HAP-1 (cell line): ENCODE data around the gene ZNF70.
A peak's percentile ranks its signal among the peaks of the same experiment; 100 is the strongest.

Source experiments
- DNase-seq, 2 experiments: peaks; one replicate each; pipeline ENCODE4 v3.0.0-alpha.2; 2016 to 2020; ENCODE audit warnings: low spot score in 2 of 2
- H3K27me3 ChIP-seq: fragments of 250-450 bp; sonication (Bioruptor Pico); 2 replicates; pipeline ENCODE4 v1.5.1; 2020; ENCODE audit warnings: low read depth, mild to moderate bottlenecking, moderate library complexity
- H3K36me3 ChIP-seq: fragments of 250-450 bp; sonication (Bioruptor Pico); replicated peaks from 2 replicates; pipeline ENCODE4 v1.5.1; 2020; ENCODE audit warnings: mild to moderate bottlenecking
- H3K4me1 ChIP-seq: fragments of 250-450 bp; sonication (Bioruptor Pico); 2 replicates; pipeline ENCODE4 v1.5.1; 2020; ENCODE audit warnings: mild to moderate bottlenecking
- H3K4me3 ChIP-seq: fragments of 250-450 bp; sonication (Bioruptor Pico); 2 replicates; pipeline ENCODE4 v1.5.1; 2020; ENCODE audit warnings: mild to moderate bottlenecking, moderate library complexity
- H3K9me3 ChIP-seq: fragments of 250-450 bp; sonication (Bioruptor Pico); 2 replicates; pipeline ENCODE4 v1.5.1; 2020; ENCODE audit warnings: mild to moderate bottlenecking, moderate library complexity
- in situ Hi-C: fragments of 300-500 bp; cut with MboI; formaldehyde crosslinking; loops from 3 replicates; pipeline ENCODE4 v1.14.3; 2020; ENCODE audit warnings: low sequenced_read_pairs, inconsistent platforms, mixed read lengths

Gene ZNF70

DNA sequence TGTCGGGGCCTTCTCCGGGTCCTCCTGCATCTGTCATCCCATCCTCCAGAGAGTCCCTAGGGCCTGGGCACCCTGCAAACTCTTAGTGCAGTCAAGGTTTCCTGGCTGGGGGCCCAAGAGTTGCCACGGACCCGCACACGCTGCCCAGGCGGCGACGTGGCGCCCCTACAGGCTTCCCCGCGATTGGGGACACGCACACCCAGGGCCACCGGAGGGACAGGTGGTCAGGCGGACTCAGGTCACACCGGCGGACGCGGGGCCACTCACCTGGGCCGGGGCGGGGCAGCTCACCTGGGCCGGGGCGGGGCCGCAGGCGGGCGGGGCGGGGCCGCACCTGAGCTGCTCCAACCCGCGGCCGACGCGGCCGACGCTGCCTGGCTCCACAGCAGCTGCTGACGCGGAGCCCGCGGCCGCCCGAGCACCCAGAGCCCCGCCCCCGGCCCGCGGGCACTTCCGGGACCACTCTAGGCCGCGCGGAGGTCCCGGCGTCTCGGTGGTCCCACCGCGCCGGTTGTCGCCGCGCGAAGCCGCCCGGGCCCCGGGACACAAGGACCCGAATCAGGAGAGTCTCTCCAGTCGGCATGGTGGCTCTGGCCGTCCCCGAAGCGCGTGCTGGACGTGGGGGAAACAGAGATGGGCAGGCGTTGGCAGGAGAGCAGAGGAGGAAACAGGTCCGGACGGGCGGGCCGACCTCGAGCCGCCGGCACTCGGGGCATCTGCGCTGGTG lies at the start of gene ZNF70:
ZNF70 (minus strand) TSS at position 399 of the 727 bp plus-strand sequence. CDS start 5,972 bp downstream, outside the sequence.
- Histone ChIP-seq H3K27me3 (no peaks in the 10 kb centered on the region), H3K9me3 (no peaks in the 10 kb centered on the region), H3K4me1 (peaks cover 23% of the 10 kb centered on the region), H3K4me3 (peak within 1 kb of the TSS; percentile 73), H3K36me3 (no peaks in the 10 kb centered on the region)
- in situ Hi-C loops, result no loop called here
- DNase-seq, result peak; percentile 79 to 88

DNA sequence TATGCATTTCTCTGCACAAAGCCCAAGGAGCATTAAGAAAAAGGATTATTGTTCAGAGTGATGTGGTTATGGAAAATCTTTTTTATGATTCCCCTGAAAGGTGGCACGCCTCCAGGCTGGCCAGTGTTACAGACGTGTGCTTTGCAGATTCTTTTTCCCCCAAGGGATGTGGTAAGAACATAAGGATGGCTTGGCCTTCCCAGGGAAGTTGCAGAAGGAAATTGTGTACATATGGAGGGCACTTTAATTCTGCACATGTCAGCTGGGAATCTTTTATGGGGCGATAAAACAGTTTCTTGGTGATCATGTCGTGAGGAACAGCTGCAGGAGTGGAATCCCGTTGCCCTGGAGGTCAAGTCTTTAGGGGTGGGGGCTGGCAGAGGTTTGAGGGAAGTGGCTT lies 45.5 kb upstream of the ZNF70 start:
- Histone ChIP-seq H3K36me3 (peaks cover 60% of the 10 kb centered on the region), H3K27me3 (no peaks in the 10 kb centered on the region), H3K4me3 (no peak overlapping the region)

DNA sequence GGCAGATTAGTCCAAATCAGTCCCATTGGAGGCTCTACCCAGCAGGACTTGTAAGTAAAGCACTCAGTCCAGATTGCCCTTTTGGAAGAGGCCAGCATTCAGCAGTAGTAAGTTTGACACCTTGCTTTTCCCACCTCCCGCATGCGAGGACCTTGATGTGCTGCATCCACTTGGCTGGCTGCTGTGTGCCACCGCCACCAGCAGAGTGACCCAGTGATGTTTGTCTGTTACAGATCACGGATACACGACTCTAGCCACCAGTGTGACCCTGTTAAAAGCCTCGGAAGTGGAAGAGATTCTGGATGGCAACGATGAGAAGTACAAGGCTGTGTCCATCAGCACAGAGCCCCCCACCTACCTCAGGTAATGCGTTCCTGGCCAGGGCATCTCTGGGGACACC lies 42.4 kb upstream of the ZNF70 start:
- DNase-seq, result no peak
- peaks cover 59% of the 10 kb centered on the region for H3K36me3 ChIP-seq
- H3K4me1 ChIP-seq, result peaks cover 14% of the 10 kb centered on the region
- H3K9me3 ChIP-seq, result no peaks in the 10 kb centered on the region
- H3K27me3 ChIP-seq, result no peaks in the 10 kb centered on the region
- in situ Hi-C loops, result no loop called here
- H3K4me3 ChIP-seq, result no peak overlapping the region

More for the DNA sequence above, 45.5 kb upstream of the ZNF70 start:
- no peaks in the 10 kb centered on the region for H3K9me3 ChIP-seq
- peak; percentile 62 to 65 for DNase-seq
- H3K4me1 ChIP-seq, result peaks cover 8% of the 10 kb centered on the region
- in situ Hi-C loops, result no loop called here

DNA sequence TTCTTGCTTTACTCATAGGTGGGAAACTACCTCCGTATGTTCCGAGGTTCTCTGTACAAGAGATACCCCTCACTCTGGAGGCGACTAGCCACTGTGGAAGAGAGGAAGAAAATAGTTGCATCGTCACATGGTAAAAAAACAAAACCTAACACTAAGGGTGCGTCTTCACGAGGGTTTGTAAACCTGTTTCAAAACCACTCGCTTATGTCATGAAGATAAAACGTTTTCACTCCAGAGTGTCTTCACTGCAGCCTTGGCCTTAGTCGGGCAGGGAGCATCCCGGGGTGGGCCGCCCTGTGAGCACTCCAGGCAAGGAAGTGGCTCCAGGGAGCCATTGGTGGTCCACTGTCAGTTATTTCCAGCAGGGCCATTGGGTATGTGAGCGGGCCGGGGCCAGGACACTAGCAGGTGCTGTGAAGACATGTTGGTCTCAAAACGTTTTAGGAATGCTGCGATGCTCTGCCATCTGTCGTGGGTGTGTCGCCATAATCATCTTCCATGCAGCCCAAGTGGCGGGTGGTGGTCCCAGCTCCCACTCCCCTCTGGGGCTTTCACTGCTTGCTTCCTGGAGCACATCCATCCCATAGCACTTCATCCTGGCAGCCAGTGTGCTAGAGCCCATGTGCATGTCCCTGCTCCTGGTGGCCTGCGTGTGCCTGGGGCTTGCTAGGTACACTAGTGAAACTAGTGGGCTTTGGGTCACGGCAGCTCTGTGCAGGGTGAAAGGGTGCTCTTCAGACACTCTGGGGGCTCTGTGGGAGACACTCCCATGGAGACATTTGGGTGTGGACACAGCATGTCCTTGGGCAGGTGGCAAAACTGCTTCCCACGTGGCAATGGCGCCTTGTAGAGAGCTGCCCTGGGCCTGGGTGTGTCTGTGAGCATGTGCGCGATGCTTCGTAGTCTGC lies 41.1 kb upstream of the ZNF70 start:
- Histone ChIP-seq H3K4me1 (peaks cover 22% of the 10 kb centered on the region), H3K27me3 (no peaks in the 10 kb centered on the region), H3K4me3 (no peak overlapping the region), H3K36me3 (peaks cover 54% of the 10 kb centered on the region), H3K9me3 (no peaks in the 10 kb centered on the region)
- DNase-seq, result no peak
- in situ Hi-C loops, result no loop called here

DNA sequence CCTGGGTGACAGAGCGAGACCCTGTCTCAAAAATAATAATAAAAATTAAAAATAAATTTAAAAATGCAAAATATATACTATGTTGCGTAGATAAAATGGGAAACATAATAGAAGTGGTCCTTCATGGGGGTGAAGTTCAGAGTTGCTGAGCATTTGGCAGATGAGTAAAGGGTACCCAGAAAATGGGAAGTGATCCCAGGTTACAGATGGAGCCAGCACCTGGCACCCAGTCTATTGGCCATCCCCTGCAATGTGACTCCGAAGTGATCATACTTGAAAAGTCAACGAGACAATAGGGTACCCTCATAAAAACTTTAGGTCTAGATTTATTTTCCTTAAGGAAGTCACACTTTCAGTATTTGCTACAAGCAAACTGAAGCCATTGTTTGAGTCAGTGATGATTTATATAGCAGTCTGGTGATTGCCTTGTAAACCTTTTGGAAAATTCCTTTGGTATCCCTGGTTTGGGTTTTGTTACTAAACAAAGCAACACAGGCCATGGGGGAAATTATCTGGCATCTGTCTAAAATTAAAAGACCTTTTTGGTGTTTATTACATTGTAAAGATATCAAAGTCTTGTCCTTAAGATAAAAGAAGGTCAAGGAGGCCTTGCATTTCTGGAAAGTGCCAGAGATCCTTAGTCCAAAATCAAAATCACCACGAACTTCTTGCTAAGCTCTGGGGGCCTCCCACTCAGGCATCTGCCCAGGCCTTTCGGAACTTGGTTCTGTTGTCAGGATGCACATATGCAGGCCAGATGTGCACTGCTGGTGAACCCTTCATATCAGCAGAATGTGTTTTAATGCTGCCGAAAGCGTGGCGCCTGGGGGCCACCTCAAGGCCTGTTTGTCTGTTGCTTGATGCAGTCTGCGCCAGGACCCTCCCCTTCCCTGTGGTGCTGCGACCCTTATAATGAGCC lies 40.2 kb upstream of the ZNF70 start:
- no peak overlapping the region for H3K4me3 ChIP-seq
- no peak for DNase-seq
- H3K4me1 ChIP-seq, result peaks cover 21% of the 10 kb centered on the region
- H3K36me3 ChIP-seq, result peaks cover 56% of the 10 kb centered on the region
- no peaks in the 10 kb centered on the region for H3K9me3 ChIP-seq
- in situ Hi-C loops, result no loop called here
- H3K27me3 ChIP-seq, result no peaks in the 10 kb centered on the region

DNA sequence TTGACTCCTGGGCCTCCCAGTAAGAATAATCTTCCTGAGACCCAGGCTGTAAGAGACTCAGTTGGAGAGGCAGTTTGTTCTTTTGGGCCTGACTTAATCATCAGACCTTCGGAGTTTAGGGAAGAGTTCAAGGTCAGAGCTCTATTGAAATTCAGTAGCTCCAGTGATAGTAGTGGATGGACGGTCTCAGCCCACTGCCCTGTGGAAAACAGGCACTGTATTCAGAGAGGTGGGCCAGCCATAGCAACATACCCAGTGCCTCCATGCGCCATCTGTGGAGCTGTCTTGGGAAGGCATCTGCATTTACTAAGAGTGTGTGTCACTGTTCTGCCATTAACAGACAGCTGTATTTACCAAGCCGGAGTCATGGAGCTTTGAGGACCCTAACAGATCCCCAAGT lies 38.7 kb upstream of the ZNF70 start:
- Histone ChIP-seq H3K4me3 (no peak overlapping the region), H3K4me1 (peaks cover 18% of the 10 kb centered on the region)

DNA sequence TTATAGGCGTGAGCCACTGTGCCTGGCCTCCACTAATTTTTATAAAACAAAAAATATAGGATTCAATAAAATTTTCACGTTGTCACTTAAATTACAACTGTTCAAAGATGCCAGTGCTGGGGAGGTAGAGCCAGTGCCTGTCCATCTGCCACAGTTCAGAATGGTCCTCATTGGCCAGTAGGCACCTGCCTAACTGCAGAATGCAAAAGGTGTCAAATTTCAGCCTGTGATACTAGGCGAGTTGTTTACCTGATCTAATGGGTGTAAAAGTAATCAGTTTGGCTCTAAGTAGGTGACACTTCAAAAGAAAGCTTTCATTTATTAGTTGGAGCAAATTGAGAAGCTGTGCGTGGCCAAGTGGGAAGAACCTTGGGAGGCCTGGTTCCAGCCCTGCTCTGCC lies 38.2 kb upstream of the ZNF70 start:
- Histone ChIP-seq H3K9me3 (no peaks in the 10 kb centered on the region), H3K4me3 (no peak overlapping the region), H3K27me3 (no peaks in the 10 kb centered on the region), H3K36me3 (peaks cover 44% of the 10 kb centered on the region), H3K4me1 (peaks cover 18% of the 10 kb centered on the region)
- in situ Hi-C loops, result no loop called here
- no peak for DNase-seq

More for the DNA sequence above, 38.7 kb upstream of the ZNF70 start:
- DNase-seq, result no peak
- H3K36me3 ChIP-seq, result peaks cover 49% of the 10 kb centered on the region
- in situ Hi-C loops, result no loop called here
- H3K9me3 ChIP-seq, result no peaks in the 10 kb centered on the region
- no peaks in the 10 kb centered on the region for H3K27me3 ChIP-seq

DNA sequence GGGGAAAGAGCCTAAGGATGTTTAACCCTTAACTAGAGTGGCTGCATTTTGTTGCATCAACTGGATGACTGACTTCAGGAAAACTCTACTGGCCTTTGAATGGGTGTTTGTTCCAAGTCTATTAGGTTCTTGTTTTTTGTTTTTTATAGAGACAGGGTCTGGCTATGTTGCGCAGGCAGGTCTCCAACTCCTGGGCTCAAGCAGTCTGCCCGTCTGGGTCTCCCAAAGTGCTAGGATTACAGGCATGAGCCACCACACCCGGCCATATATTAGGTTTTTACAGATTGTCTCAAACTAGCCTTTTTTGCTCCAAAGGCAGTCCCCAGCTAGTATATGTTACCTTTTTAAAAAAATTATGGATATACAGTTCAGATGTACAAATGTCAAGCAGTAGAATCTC lies 37.0 kb upstream of the ZNF70 start:
- Histone ChIP-seq H3K4me3 (peak overlapping the region; percentile 97), H3K27me3 (no peaks in the 10 kb centered on the region), H3K36me3 (peaks cover 35% of the 10 kb centered on the region), H3K9me3 (no peaks in the 10 kb centered on the region), H3K4me1 (peaks cover 18% of the 10 kb centered on the region)
- in situ Hi-C loops, result no loop called here
- DNase-seq, result no peak

DNA sequence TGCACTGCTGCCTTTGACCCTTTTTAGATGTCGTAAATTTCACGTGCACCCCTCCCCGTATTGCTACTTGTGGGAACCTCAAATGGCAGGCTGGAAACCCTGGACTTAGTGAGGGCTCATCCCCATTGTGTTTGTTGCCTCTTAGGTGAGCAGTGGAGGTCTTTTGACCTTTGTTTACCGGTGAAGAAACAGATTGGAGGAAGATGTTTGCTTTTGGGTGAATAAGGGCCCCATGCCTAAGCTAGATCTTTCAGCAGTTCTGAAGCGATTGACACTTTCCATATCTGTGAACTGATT lies 36.6 kb upstream of the ZNF70 start:
- Histone ChIP-seq H3K9me3 (no peaks in the 10 kb centered on the region), H3K27me3 (no peaks in the 10 kb centered on the region), H3K4me3 (peak overlapping the region; percentile 97), H3K4me1 (peaks cover 18% of the 10 kb centered on the region), H3K36me3 (peaks cover 31% of the 10 kb centered on the region)
- no peak for DNase-seq
- in situ Hi-C loops, result no loop called here

DNA sequence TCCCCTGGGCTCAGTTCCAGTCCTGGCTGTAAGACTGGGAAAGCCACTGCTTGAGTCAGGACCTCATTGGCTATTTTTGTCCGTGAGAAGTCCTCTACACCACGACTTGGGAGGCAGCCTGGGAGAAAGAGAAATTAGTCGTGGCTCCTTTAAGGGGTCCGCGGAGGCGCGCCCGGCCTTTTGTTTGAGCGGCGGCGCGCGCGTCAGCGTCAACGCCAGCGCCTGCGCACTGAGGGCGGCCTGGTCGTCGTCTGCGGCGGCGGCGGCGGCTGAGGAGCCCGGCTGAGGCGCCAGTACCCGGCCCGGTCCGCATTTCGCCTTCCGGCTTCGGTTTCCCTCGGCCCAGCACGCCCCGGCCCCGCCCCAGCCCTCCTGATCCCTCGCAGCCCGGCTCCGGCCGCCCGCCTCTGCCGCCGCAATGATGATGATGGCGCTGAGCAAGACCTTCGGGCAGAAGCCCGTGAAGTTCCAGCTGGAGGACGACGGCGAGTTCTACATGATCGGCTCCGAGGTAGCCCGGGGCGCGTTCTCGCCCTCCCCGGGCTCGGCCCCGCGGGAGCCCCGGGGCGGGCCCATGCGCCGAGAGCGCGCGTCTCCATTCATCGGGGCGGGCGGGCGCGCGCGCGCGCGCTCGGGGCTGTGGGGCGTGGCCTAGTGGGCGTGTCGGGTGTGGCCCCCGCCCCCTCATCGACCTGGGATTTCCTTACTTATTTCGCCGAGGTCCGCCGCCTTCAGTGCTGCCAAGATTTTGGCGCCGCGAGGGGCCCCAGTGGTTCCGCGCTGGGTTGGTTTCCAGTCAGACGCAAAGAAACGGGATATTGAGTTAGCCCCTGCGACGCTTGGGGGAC lies 36.1 kb upstream of the ZNF70 start, which contains the start of gene SMARCB1:
SMARCB1 (plus strand) TSS at position 215 of the 848 bp plus-strand sequence; CDS start at position 419, 204 bp downstream.
- peaks cover 18% of the 10 kb centered on the region for H3K4me1 ChIP-seq
- H3K4me3 ChIP-seq, result peak within 1 kb of the TSS; percentile 97
- H3K9me3 ChIP-seq, result no peaks in the 10 kb centered on the region
- H3K36me3 ChIP-seq, result peaks cover 26% of the 10 kb centered on the region
- peak; percentile 80 to 87 for DNase-seq
- no peaks in the 10 kb centered on the region for H3K27me3 ChIP-seq
- in situ Hi-C loops, result no loop called here

DNA sequence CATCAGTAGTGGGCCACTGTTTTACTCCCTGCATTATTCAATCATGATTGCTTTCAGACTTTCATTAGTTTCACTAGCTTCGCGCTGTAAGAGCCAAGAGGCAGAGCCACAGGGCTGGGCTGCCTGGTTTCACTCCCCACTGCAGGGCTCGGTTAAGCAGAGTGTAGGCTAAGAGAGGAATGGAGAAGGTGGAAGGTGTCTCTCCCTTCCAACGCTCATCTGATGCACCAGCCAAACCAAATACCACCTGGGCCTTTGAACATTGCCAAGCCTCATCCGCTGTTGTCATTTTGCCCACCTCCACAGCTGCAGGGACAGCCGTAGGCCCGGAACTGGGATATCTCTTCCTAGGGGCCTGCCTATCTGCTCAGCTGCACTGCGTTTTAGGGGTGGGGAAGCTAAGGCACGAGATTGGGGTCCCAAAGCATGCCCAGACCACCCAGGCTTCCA lies 35.4 kb upstream of the ZNF70 start:
- Histone ChIP-seq H3K4me1 (peaks cover 18% of the 10 kb centered on the region), H3K4me3 (peak overlapping the region; percentile 97), H3K9me3 (no peaks in the 10 kb centered on the region), H3K36me3 (peaks cover 19% of the 10 kb centered on the region), H3K27me3 (no peaks in the 10 kb centered on the region)
- DNase-seq, result no peak
- in situ Hi-C loops, result no loop called here

DNA sequence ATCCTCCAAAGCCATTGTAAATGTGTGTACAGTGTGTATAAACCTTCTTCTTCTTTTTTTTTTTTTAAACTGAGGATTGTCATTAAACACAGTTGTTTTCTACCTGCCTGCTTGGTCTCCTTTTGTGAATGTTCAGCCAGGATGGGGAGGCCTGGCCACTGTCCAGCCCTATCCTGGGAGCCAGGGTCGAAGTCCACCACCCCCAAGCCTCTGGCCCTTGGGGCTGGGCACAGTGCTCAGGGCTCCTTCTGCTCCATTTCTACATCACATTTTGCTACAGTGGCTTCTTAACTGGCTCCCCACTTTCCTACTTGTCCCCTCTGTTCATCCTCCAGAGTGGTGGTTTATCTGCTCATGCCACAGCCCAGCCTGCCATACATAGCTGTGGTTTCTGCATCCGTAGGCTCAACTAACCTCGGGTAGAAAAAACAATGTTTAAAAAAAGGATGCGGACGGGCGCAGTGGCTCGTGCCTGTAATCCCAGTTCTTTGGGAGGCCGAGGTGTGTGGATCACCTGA lies 33.4 kb upstream of the ZNF70 start:
- Histone ChIP-seq H3K36me3 (peaks cover 6% of the 10 kb centered on the region), H3K27me3 (no peaks in the 10 kb centered on the region)
- in situ Hi-C loops, result no loop called here

More for the DNA sequence above, 33.4 kb upstream of the ZNF70 start:
- no peak for DNase-seq
- H3K4me3 ChIP-seq, result no peak overlapping the region
- no peaks in the 10 kb centered on the region for H3K9me3 ChIP-seq
- H3K4me1 ChIP-seq, result peaks cover 15% of the 10 kb centered on the region
